OCI-LY1 (cell line): Measurements from ENCODE around the gene SF3B2.

Experiments
- CTCF ChIP-seq: fragments of 200-600 bp; sonication (generic), shearing (Covaris generic); IDR thresholded peaks from 2 replicates; pipeline ENCODE4 v1.5.1; 2017; ENCODE audit warnings: mild to moderate bottlenecking, antibody characterized with exemption, low read length, moderate library complexity, mixed read lengths
- EZH2 ChIP-seq: fragments of 200-600 bp; sonication (generic), shearing (Covaris generic); IDR thresholded peaks from 2 replicates; pipeline ENCODE4 v1.8.0; 2017; ENCODE audit warnings: borderline replicate concordance, mixed run types, mild to moderate bottlenecking, antibody characterized with exemption, low read length, moderate library complexity, mixed read lengths

- TF ChIP-seq EZH2 (no peak), CTCF (no peak)
Observed at GRCh38 chr11:66011239-66011784, 40.9 kb upstream of the SF3B2 start.
